CD8-positive, alpha-beta memory T cell (primary cell): ENCODE measurements around the gene NACAD. TPM values are rescaled to one million over a fixed set of nuclear protein-coding genes. Genes with fewer than 3 reads are reported as not detected.

Source experiments
- CTCF ChIA-PET: fragments of 350-600 bp; sonication (Branson Sonifier 250); formaldehyde crosslinking; loops from one replicate; lab custom pipeline; 2021; ENCODE audit warnings: antibody characterized with exemption; lab: Charles Lee
- POLR2A ChIA-PET: fragments of 350-600 bp; sonication (Branson Sonifier 250); formaldehyde crosslinking; loops from one replicate; lab custom pipeline; 2021; ENCODE audit warnings: antibody characterized with exemption; lab: Charles Lee
- DNase-seq, 5 donors: peaks; one replicate each; pipeline versions ENCODE4 v3.0.0 to v3.0.0-alpha.2; 2020 to 2022; ENCODE audit warnings: mixed read lengths in 1 of 5
- H3K27ac ChIP-seq: one replicate; pipeline ENCODE4 v1.7.0; 2013; ENCODE audit warnings: low read depth, mild to moderate bottlenecking, low read length, moderate library complexity
- H3K27me3 ChIP-seq: 2 replicates; pipeline ENCODE4 v1.7.0; 2013; ENCODE audit warnings: low read length, mild to moderate bottlenecking; ENCODE audit not compliant: insufficient read depth, poor library complexity, severe bottlenecking
- H3K36me3 ChIP-seq: 2 replicates; pipeline ENCODE4 v1.7.0; 2013; ENCODE audit warnings: mild to moderate bottlenecking, low read length, moderate library complexity; ENCODE audit not compliant: insufficient read depth
- H3K4me1 ChIP-seq: 2 replicates; pipeline ENCODE4 v1.7.0; 2013; ENCODE audit warnings: mild to moderate bottlenecking, low read length, moderate library complexity; ENCODE audit not compliant: insufficient read depth
- H3K4me3 ChIP-seq: 2 replicates; pipeline ENCODE4 v1.7.0; 2013; ENCODE audit warnings: mild to moderate bottlenecking, low read length
- H3K9me3 ChIP-seq: 2 replicates; pipeline ENCODE4 v1.7.0; 2013; ENCODE audit warnings: mild to moderate bottlenecking, low read length
- H3K27ac Mint-ChIP-seq, 8 donors: one replicate each; pipeline ENCODE4 v1.8.0; 2020 to 2021; ENCODE audit warnings: mixed read lengths in 8 of 8, mild to moderate bottlenecking in 6 of 8, inconsistent platforms in 3 of 8, moderate library complexity in 3 of 8
- H3K27me3 Mint-ChIP-seq, 2 donors: one replicate each; pipeline ENCODE4 v1.8.0; 2020 to 2021; ENCODE audit warnings: mixed read lengths in 2 of 2, mild to moderate bottlenecking in 1 of 2, moderate library complexity in 1 of 2
- H3K36me3 Mint-ChIP-seq, 3 donors: one replicate each; pipeline ENCODE4 v1.8.0; 2020 to 2021; ENCODE audit warnings: mixed read lengths in 3 of 3, inconsistent platforms in 1 of 3, mild to moderate bottlenecking in 1 of 3
- H3K4me1 Mint-ChIP-seq, 3 donors: one replicate each; pipeline ENCODE4 v1.8.0; 2020 to 2021; ENCODE audit warnings: mixed read lengths in 3 of 3, inconsistent platforms in 1 of 3, mild to moderate bottlenecking in 1 of 3
- H3K4me3 Mint-ChIP-seq, 7 donors: one replicate each; pipeline ENCODE4 v1.8.0; 2020 to 2021; ENCODE audit warnings: mixed read lengths in 7 of 7, mild to moderate bottlenecking in 6 of 7, moderate library complexity in 4 of 7, inconsistent platforms in 2 of 7
- H3K9me3 Mint-ChIP-seq, 5 donors: one replicate each; pipeline ENCODE4 v1.8.0; 2020 to 2022; ENCODE audit warnings: mixed read lengths in 5 of 5, mild to moderate bottlenecking in 3 of 5, moderate library complexity in 2 of 5, inconsistent platforms in 1 of 5
- polyA plus RNA-seq: library from polyadenylated mRNA; unstranded; fragments of 300-500 nt; fragmentation: Illumina TruSeq; gene quantifications from one replicate; pipeline ENCODE4 v1.2.3, GENCODE V29; 2021
- total RNA-seq, 2 experiments: library from RNA; stranded (reverse); gene quantifications; one replicate each; pipeline ENCODE4 v1.2.3, GENCODE V29; 2021

The NACAD gene
- total and polyA plus RNA-seq, 3 experiments from 2014 or later = 0.31 to 1.3 (median 0.82) TPM

- Mint-ChIP-seq H3K36me3 (no peaks in the 10 kb centered on the region), H3K9me3 (no peaks in the 10 kb centered on the region), H3K4me1 (no peaks in the 10 kb centered on the region), H3K27ac (peak overlapping the region in 4 of 8 donors; percentile 33 to 63 (median 58)), H3K27me3 (no peaks in the 10 kb centered on the region), H3K4me3 (no peak overlapping the region)
- no peak for DNase-seq
- Histone ChIP-seq H3K4me3 (no peak overlapping the region), H3K27ac (no peak overlapping the region), H3K36me3 (no peaks in the 10 kb centered on the region), H3K4me1 (no peaks in the 10 kb centered on the region), H3K27me3 (no peaks in the 10 kb centered on the region), H3K9me3 (no peaks in the 10 kb centered on the region)
- POLR2A ChIA-PET = no interaction called here
- CTCF ChIA-PET = no interaction called here
Observed at GRCh38 chr7:45129906-45130305, 41.1 kb upstream of the NACAD start.

GRCh38 chr7:45129181-45129800, 40.5 kb upstream of the NACAD start:
- Mint-ChIP-seq H3K4me3 (no peak overlapping the region), H3K36me3 (no peaks in the 10 kb centered on the region), H3K27ac (peak overlapping the region in 3 of 8 donors; percentile 33 to 81 (median 79)), H3K9me3 (no peaks in the 10 kb centered on the region), H3K27me3 (no peaks in the 10 kb centered on the region), H3K4me1 (no peaks in the 10 kb centered on the region)
- Histone ChIP-seq H3K4me3 (no peak overlapping the region), H3K9me3 (no peaks in the 10 kb centered on the region), H3K27ac (no peak overlapping the region), H3K36me3 (no peaks in the 10 kb centered on the region), H3K27me3 (no peaks in the 10 kb centered on the region), H3K4me1 (no peaks in the 10 kb centered on the region)
- CTCF ChIA-PET = no interaction called here
- POLR2A ChIA-PET = no interaction called here
- DNase-seq = no peak

DNA sequence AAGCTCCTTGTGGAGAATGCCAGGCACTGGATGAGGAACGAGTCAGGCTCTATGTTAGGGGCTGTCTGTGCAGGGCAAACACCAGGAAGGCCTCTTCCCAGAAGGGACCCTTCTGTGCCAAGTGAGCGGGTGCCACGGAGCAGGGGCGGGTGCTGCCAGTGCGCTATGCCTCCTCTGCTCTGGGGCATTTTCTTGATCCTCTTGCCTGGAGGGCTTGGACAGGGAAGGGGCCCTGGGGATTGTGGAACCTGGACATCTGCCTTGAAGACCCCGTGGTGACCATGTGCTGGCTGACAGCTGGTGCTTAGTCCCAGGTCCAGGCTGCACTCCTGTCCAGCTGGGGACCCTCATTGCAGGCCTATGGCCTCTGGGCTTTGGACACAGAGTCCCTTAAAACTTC, 38.2 kb upstream of the NACAD start:
- no peaks in the 10 kb centered on the region for H3K27me3 ChIP-seq
- Mint-ChIP-seq H3K4me1 (peaks cover 15 to 17% (median 15%) of the 10 kb centered on the region in 3 donors), H3K9me3 (no peaks in the 10 kb centered on the region), H3K27me3 (no peaks in the 10 kb centered on the region), H3K36me3 (no peaks in the 10 kb centered on the region), H3K27ac (peak overlapping the region in 1 of 8 donors; percentile 54), H3K4me3 (no peak overlapping the region)
- ChIA-PET POLR2A (no interaction called here), CTCF (interaction anchor here (1.3 kb wide), 1 partner anchor 154 kb away, joined by 3 read pairs; no protein-coding TSS in a partner anchor)
- no peaks in the 10 kb centered on the region for H3K36me3 ChIP-seq
- H3K4me3 ChIP-seq = no peak overlapping the region
- H3K4me1 ChIP-seq = peaks cover 23% of the 10 kb centered on the region
- H3K9me3 ChIP-seq = no peaks in the 10 kb centered on the region
- H3K27ac ChIP-seq = no peak overlapping the region
- DNase-seq = no peak

GRCh38 chr7:45126201-45126600, 37.4 kb upstream of the NACAD start:
- DNase-seq = no peak
- H3K36me3 Mint-ChIP-seq = no peaks in the 10 kb centered on the region
- H3K9me3 Mint-ChIP-seq = no peaks in the 10 kb centered on the region
- no peaks in the 10 kb centered on the region for H3K27me3 Mint-ChIP-seq
- H3K27me3 ChIP-seq = no peaks in the 10 kb centered on the region
- ChIA-PET CTCF (interaction anchor here (1.3 kb wide), 1 partner anchor 153 kb away, joined by 3 read pairs; no protein-coding TSS in a partner anchor), POLR2A (no interaction called here)
- peak overlapping the region in 4 of 8 donors; percentile 43 to 83 (median 54) for H3K27ac Mint-ChIP-seq
- H3K4me3 Mint-ChIP-seq = no peak overlapping the region
- no peak overlapping the region for H3K27ac ChIP-seq
- peaks cover 15 to 17% (median 16%) of the 10 kb centered on the region in 3 donors for H3K4me1 Mint-ChIP-seq
- peaks cover 23% of the 10 kb centered on the region for H3K4me1 ChIP-seq
- no peaks in the 10 kb centered on the region for H3K9me3 ChIP-seq
- no peaks in the 10 kb centered on the region for H3K36me3 ChIP-seq
- H3K4me3 ChIP-seq = no peak overlapping the region

GRCh38 chr7:45125193-45125904, 36.6 kb upstream of the NACAD start:
- Mint-ChIP-seq H3K27ac (peak overlapping the region in 4 of 8 donors; percentile 19 to 81 (median 69)), H3K27me3 (no peaks in the 10 kb centered on the region), H3K4me3 (peak overlapping the region in 1 of 7 donors; percentile 40), H3K9me3 (no peaks in the 10 kb centered on the region), H3K4me1 (peaks cover 15 to 17% (median 17%) of the 10 kb centered on the region in 3 donors), H3K36me3 (no peaks in the 10 kb centered on the region)
- peaks cover 23% of the 10 kb centered on the region for H3K4me1 ChIP-seq
- H3K36me3 ChIP-seq = no peaks in the 10 kb centered on the region
- ChIA-PET POLR2A (no interaction called here), CTCF (interaction anchor here (1.0 to 3.1 kb wide), 2 partner anchors 11 to 268 kb away, joined by 3 to 18 read pairs; no protein-coding TSS in a partner anchor)
- H3K27me3 ChIP-seq = no peaks in the 10 kb centered on the region
- H3K27ac ChIP-seq = no peak overlapping the region
- H3K9me3 ChIP-seq = no peaks in the 10 kb centered on the region
- H3K4me3 ChIP-seq = no peak overlapping the region
- DNase-seq = no peak

DNA sequence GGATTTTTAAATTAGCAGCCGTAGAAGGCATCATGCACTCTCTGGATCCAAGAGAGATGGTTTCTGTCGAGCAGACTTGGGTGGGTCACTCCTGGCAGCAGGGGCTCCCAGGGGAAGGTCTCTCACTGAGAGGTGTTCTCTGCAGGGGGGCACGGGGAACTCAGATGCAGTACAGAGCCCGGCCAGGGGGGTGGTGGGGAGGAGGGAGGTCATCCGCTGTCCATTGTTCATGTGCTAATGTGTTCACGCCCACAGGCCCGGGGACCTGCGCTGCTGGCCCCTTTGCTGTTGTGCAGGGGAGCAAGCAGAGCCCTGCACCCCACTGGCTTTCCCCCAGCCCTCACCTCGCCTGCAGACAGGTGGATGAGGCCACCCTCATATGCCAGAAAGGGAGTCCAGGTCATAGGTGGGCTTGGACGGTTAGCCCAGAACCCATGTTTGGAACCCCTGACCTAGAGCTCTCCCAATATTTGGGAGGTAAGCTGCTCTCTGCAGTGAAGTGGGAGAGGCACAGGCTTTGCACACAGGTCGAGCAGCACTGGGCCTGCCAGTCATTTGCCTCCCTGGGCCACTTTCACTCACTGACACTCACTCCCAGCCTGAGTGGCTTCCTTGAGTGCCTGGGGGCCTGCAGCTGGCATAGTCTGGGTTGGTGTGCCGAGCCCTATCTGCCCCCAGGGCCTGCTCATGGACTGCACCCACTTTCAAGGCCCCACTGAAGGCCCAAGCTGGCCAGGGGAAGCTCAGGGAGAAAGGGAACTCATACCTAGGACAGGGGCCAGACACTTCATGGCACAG, 35.3 kb upstream of the NACAD start:
- H3K27ac ChIP-seq = no peak overlapping the region
- H3K36me3 ChIP-seq = no peaks in the 10 kb centered on the region
- H3K4me1 ChIP-seq = peaks cover 23% of the 10 kb centered on the region
- H3K9me3 ChIP-seq = no peaks in the 10 kb centered on the region
- H3K4me1 Mint-ChIP-seq = peaks cover 15 to 17% (median 17%) of the 10 kb centered on the region in 3 donors
- no peaks in the 10 kb centered on the region for H3K9me3 Mint-ChIP-seq
- CTCF ChIA-PET = interaction anchor here (0.8 to 3.1 kb wide), 3 partner anchors 12 to 267 kb away, joined by 3 to 18 read pairs (median 3); no protein-coding TSS in a partner anchor
- peak overlapping the region in 5 of 8 donors; percentile 76 to 97 (median 92) for H3K27ac Mint-ChIP-seq
- H3K4me3 ChIP-seq = no peak overlapping the region
- H3K27me3 Mint-ChIP-seq = no peaks in the 10 kb centered on the region
- no peak for DNase-seq
- H3K4me3 Mint-ChIP-seq = peak overlapping the region in 2 of 7 donors; percentile 52 to 56
- peaks cover 0 to 3% (median 0%) of the 10 kb centered on the region in 3 donors for H3K36me3 Mint-ChIP-seq
- H3K27me3 ChIP-seq = no peaks in the 10 kb centered on the region
- POLR2A ChIA-PET = no interaction called here

DNA sequence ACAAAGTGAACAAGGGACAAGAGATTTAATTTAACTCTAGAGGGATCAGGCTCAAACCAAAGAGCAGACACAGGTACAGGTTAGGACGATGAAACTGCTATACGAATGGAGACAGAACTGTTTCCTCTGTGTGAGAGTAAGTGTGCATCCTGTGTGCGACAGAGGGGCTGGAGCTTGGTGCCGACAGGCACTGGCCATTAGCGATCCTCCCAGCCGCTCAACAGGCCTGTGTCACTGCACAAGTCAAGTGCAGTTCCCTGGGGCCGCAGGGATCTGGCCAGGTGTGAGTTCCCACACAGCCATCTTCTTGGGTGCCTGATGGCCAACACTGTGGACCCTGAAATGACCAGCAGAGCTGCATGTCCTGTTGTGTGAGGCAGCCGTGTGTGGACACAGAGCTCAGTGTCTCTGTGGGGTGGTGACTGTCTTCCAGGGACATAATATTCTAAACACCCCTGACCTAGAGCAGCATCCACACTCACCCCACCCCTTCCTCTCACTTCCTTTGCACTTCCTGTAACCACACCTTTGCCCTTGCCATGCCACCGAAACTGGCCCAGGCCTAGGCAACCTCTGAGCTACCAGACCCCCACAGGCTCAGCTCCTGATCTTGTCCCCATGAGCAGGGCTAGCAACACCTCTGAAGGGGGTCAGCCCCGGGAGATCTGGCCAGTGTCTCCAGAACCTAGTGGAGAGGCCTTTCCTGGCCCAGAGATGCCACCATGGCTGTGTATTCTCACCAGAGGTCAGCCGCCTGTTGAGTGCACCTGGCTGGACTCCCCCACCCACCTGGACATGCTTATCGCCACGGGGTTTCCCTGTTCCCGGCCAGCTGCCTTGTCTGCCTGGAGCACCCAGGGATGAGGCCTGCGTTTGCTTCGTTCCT, 34.4 kb upstream of the NACAD start:
- Histone ChIP-seq H3K9me3 (no peaks in the 10 kb centered on the region), H3K36me3 (no peaks in the 10 kb centered on the region), H3K27ac (no peak overlapping the region), H3K4me1 (peaks cover 23% of the 10 kb centered on the region), H3K27me3 (no peaks in the 10 kb centered on the region), H3K4me3 (peak overlapping the region; percentile 30)
- POLR2A ChIA-PET = interaction anchor here (0.5 to 1.2 kb wide), 2 partner anchors 11 to 12 kb away, joined by 3 read pairs; partner anchors contain the start of gene TBRG4
- DNase-seq = peak in 1 of 5 donors; percentile 18
- CTCF ChIA-PET = interaction anchor here (0.8 to 3.1 kb wide), 3 partner anchors 13 to 42 kb away, joined by 3 to 18 read pairs (median 3); no protein-coding TSS in a partner anchor
- Mint-ChIP-seq H3K27me3 (peaks cover 0 to 5% of the 10 kb centered on the region in 2 donors), H3K9me3 (no peaks in the 10 kb centered on the region), H3K4me3 (peak overlapping the region in 6 of 7 donors; percentile 52 to 80 (median 64)), H3K4me1 (peaks cover 15 to 17% (median 17%) of the 10 kb centered on the region in 3 donors), H3K36me3 (peaks cover 0 to 3% (median 0%) of the 10 kb centered on the region in 3 donors), H3K27ac (peak overlapping the region; percentile 76 to 97 (median 92))
